ENCODE results near the gene CPED1. TPM values are rescaled to one million over a fixed set of nuclear protein-coding genes. Genes with fewer than 3 reads are reported as not detected.

CPED1 gene
- total and polyA plus RNA-seq, 10 of the 15 experiments (the other 5 are each of a cell fraction or from before 2014, with no cell fraction given): 0.01 to 0.77 (median 0.10) TPM; not detected in 1

DNA sequence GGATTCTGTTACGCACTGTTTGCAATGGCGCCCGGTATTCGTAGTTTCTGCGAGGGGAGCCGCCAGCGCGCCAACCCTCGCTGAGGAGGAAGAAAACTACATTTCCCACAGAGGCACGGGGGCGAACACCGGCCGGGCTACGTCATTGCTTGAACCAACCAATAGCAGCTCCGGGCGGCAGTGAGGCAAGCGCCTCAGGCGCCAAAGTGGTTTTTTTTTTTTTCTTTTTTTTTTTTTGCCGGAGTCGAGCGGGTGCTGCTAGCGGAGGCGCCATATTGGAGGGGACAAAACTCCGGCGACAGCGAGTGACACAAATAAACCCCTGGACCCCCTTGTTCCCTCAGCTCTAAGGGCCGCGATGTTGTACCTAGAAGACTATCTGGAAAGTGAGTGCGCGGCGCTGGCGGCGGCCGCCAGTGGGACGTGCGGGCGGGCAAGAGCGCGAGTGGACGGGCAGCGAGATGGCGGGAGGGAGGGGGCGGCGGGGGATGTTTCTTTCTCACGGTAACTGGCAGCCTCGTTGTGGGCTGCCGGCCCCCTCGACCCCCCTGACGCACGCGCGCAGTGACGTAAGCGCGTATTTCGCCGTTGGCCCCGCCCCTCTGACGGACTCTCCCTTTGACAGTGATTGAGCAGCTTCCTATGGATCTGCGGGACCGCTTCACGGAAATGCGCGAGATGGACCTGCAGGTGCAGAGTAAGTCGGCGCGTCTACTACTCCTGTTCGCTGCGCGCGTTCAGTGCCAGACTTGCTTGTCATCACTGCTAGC, 37.8 kb upstream of the CPED1 start, which contains the start of gene ING3 (continued):
- TF ChIP-seq, protein P1, sequence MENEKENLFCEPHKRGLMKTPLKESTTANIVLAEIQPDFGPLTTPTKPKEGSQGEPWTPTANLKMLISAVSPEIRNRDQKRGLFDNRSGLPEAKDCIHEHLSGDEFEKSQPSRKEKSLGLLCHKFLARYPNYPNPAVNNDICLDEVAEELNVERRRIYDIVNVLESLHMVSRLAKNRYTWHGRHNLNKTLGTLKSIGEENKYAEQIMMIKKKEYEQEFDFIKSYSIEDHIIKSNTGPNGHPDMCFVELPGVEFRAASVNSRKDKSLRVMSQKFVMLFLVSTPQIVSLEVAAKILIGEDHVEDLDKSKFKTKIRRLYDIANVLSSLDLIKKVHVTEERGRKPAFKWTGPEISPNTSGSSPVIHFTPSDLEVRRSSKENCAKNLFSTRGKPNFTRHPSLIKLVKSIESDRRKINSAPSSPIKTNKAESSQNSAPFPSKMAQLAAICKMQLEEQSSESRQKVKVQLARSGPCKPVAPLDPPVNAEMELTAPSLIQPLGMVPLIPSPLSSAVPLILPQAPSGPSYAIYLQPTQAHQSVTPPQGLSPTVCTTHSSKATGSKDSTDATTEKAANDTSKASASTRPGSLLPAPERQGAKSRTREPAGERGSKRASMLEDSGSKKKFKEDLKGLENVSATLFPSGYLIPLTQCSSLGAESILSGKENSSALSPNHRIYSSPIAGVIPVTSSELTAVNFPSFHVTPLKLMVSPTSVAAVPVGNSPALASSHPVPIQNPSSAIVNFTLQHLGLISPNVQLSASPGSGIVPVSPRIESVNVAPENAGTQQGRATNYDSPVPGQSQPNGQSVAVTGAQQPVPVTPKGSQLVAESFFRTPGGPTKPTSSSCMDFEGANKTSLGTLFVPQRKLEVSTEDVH (IDR thresholded peaks at IDR 0.05; ENCODE audit: low read depth, partially characterized antibody): peak; percentile 96
- peak; percentile 98 for TF ChIP-seq CREM (IDR thresholded peaks at IDR 0.05; ENCODE audit: low read depth)
- TF ChIP-seq HDAC6 (IDR thresholded peaks at IDR 0.05; ENCODE audit: unreplicated experiment): no peak
- TF ChIP-seq ETV6 (conservative IDR thresholded peaks at IDR 0.05 in 1 of 2, IDR thresholded peaks at IDR 0.05 in 1 of 2; ENCODE audit: borderline replicate concordance in 1 of 2, low read depth in 1 of 2): no peak
- no peak; the same call in 1 of the 2 replicates for TF ChIP-seq MXI1 (IDR thresholded peaks at IDR 0.05; ENCODE audit: low read depth, low read length)
- peak; percentile 73 to 78 for TF ChIP-seq IKZF2 (IDR thresholded peaks at IDR 0.05)
- no peak for TF ChIP-seq ZNF217 (IDR thresholded peaks at IDR 0.05)
- TF ChIP-seq, protein P2, sequence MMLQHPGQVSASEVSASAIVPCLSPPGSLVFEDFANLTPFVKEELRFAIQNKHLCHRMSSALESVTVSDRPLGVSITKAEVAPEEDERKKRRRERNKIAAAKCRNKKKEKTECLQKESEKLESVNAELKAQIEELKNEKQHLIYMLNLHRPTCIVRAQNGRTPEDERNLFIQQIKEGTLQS (IDR thresholded peaks at IDR 0.05; ENCODE audit: borderline replicate concordance, extremely low read depth, low read depth, low read length): no peak
- TF ChIP-seq, protein P3, sequence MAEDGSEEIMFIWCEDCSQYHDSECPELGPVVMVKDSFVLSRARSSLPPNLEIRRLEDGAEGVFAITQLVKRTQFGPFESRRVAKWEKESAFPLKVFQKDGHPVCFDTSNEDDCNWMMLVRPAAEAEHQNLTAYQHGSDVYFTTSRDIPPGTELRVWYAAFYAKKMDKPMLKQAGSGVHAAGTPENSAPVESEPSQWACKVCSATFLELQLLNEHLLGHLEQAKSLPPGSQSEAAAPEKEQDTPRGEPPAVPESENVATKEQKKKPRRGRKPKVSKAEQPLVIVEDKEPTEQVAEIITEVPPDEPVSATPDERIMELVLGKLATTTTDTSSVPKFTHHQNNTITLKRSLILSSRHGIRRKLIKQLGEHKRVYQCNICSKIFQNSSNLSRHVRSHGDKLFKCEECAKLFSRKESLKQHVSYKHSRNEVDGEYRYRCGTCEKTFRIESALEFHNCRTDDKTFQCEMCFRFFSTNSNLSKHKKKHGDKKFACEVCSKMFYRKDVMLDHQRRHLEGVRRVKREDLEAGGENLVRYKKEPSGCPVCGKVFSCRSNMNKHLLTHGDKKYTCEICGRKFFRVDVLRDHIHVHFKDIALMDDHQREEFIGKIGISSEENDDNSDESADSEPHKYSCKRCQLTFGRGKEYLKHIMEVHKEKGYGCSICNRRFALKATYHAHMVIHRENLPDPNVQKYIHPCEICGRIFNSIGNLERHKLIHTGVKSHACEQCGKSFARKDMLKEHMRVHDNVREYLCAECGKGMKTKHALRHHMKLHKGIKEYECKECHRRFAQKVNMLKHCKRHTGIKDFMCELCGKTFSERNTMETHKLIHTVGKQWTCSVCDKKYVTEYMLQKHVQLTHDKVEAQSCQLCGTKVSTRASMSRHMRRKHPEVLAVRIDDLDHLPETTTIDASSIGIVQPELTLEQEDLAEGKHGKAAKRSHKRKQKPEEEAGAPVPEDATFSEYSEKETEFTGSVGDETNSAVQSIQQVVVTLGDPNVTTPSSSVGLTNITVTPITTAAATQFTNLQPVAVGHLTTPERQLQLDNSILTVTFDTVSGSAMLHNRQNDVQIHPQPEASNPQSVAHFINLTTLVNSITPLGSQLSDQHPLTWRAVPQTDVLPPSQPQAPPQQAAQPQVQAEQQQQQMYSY (CRISPR knock-in tag; IDR thresholded peaks at IDR 0.05): no peak
- TF ChIP-seq, protein P4, sequence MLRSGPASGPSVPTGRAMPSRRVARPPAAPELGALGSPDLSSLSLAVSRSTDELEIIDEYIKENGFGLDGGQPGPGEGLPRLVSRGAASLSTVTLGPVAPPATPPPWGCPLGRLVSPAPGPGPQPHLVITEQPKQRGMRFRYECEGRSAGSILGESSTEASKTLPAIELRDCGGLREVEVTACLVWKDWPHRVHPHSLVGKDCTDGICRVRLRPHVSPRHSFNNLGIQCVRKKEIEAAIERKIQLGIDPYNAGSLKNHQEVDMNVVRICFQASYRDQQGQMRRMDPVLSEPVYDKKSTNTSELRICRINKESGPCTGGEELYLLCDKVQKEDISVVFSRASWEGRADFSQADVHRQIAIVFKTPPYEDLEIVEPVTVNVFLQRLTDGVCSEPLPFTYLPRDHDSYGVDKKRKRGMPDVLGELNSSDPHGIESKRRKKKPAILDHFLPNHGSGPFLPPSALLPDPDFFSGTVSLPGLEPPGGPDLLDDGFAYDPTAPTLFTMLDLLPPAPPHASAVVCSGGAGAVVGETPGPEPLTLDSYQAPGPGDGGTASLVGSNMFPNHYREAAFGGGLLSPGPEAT (IDR thresholded peaks at IDR 0.05; ENCODE audit: low read depth): 0 out of 2 replicates have a peak, but pooled peaks have one; percentile 54
- TF ChIP-seq ZNF24 (IDR thresholded peaks at IDR 0.05): 0 out of 2 replicates have a peak, but pooled peaks have one; percentile 9
- TF ChIP-seq POU2F2 (IDR thresholded peaks at IDR 0.05; ENCODE audit: borderline replicate concordance, low read depth, low read length): peak; percentile 77; the same call in 2 of the 3 replicates
- no peak for TF ChIP-seq CBX3 (IDR thresholded peaks at IDR 0.05; ENCODE audit: borderline replicate concordance, low read depth)
- TF ChIP-seq DPF2 (IDR thresholded peaks at IDR 0.05): peak; percentile 92
- peak; percentile 72 for TF ChIP-seq GATAD2B (conservative IDR thresholded peaks at IDR 0.05; ENCODE audit: low read depth)
